HepG2 (cell line): Measurements from ENCODE around the gene CHIC2. TPM values are rescaled to one million over a fixed set of nuclear protein-coding genes. Genes with fewer than 3 reads are reported as not detected.

Experiments
- ATAC-seq: fragments of 200-7000 bp; cut with Tn5 transposase; 3 replicates; pipeline ENCODE4 v1.9.1; 2020; ENCODE audit warnings: mild to moderate bottlenecking, moderate library complexity
- BruUV-seq: library from RNA; stranded (reverse); fragments of 400-500 nt; replicated peaks from 2 replicates; lab custom pipeline; 2021; lab: Mats Ljungman, UMichigan
- CTCF ChIA-PET: fragments of 300-600 bp; formaldehyde crosslinking; extraction: SDS; loops from one replicate; lab custom pipeline; 2021; ENCODE audit warnings: low total read pairs, inconsistent platforms, low intra/inter-chr PET ratio; lab: Yijun Ruan, JAX
- POLR2A ChIA-PET: fragments of 350-600 bp; sonication (Branson Sonifier 250); formaldehyde crosslinking; loops from one replicate; lab custom pipeline; 2020; ENCODE audit warnings: antibody characterized with exemption, inconsistent platforms; lab: Yijun Ruan, JAX
- DNase-seq: peaks from one replicate; pipeline ENCODE4 v3.0.0-alpha.2; 2015; ENCODE audit warnings: low spot score
- FAIRE-seq: peaks from 3 replicates; lab custom pipeline; 2011; peaks lifted over from hg19 to GRCh38; lab: Jason Lieb, UNC
- H2AFZ ChIP-seq: one replicate; pipeline ENCODE4 v1.6.1; 2011; ENCODE audit warnings: low read length, inconsistent platforms
- H3K27ac ChIP-seq: fragments of 300-600 bp; 3 replicates; pipeline ENCODE4 v1.8.0; 2011; ENCODE audit warnings: mixed run types, mild to moderate bottlenecking, mixed read lengths, low read length, inconsistent platforms; ENCODE audit not compliant: insufficient read depth; ENCODE audit errors: extremely low read length
- H3K27me3 ChIP-seq, 2 experiments: fragments of 200-600 bp in 1 of 2; 2 replicates in 1 of 2; 3 replicates in 1 of 2; pipeline versions ENCODE4 v1.6.0 to v1.8.0; 2011; ENCODE audit warnings: low read length in 2 of 2, mild to moderate bottlenecking in 2 of 2, moderate library complexity in 2 of 2, inconsistent platforms in 1 of 2; ENCODE audit not compliant: insufficient read depth in 2 of 2, control insufficient read depth in 1 of 2
- H3K36me3 ChIP-seq, 2 experiments: fragments of 200-600 bp in 1 of 2; replicated peaks in 1 of 2; 2 replicates in 1 of 2; 3 replicates in 1 of 2; pipeline versions ENCODE4 v1.5.1 to v1.8.0; 2011; ENCODE audit warnings: low read length in 2 of 2, inconsistent platforms in 1 of 2; ENCODE audit not compliant: insufficient read depth in 2 of 2, control insufficient read depth in 1 of 2
- H3K4me1 ChIP-seq: 2 replicates; pipeline ENCODE4 v1.5.1; 2012; ENCODE audit warnings: low read length, inconsistent platforms; ENCODE audit not compliant: insufficient read depth
- H3K4me2 ChIP-seq: 2 replicates; pipeline ENCODE4 v1.6.0; 2011; ENCODE audit warnings: low read depth, low read length, inconsistent platforms
- H3K4me3 ChIP-seq, 3 experiments: fragments of 200-600 bp in 1 of 3; sonication (generic), shearing (Covaris generic) in 1 of 3; replicated peaks in 1 of 3; 2 replicates each; pipeline ENCODE4 v1.5.1; 2011 to 2016; ENCODE audit warnings: low read length in 3 of 3, inconsistent platforms in 2 of 3, low read depth in 2 of 3, mild to moderate bottlenecking in 2 of 3, control low read depth in 1 of 3, mixed read lengths in 1 of 3; ENCODE audit not compliant: insufficient read depth in 1 of 3
- H3K79me2 ChIP-seq: one replicate; pipeline ENCODE4 v1.6.1; 2011; ENCODE audit warnings: low read length, inconsistent platforms; ENCODE audit not compliant: insufficient read depth
- H3K9ac ChIP-seq: 2 replicates; pipeline ENCODE4 v1.6.0; 2011; ENCODE audit warnings: mild to moderate bottlenecking, low read depth, low read length, inconsistent platforms; ENCODE audit not compliant: insufficient read depth
- H3K9me3 ChIP-seq: 2 replicates; pipeline ENCODE4 v1.5.1; 2012; ENCODE audit warnings: mild to moderate bottlenecking, low read length
- H4K20me1 ChIP-seq: 2 replicates; pipeline ENCODE4 v1.6.0; 2011; ENCODE audit warnings: inconsistent platforms, mild to moderate bottlenecking, low read length, moderate library complexity; ENCODE audit not compliant: insufficient read depth
- NFRKB ChIP-seq: fragments of 450-650 bp; IDR thresholded peaks from 2 replicates; pipeline ENCODE4 v1.6.1; 2017
- ZBTB49 ChIP-seq: sonication (generic); formaldehyde crosslinking; IDR thresholded peaks from 2 replicates; pipeline ENCODE4 v1.4.0; 2020; ENCODE audit warnings: missing genetic modification reagents, borderline replicate concordance
- in situ Hi-C: cut with HindIII; loops from 2 replicates; pipeline ENCODE4 v1.10.0; 2017; ENCODE audit warnings: low pct_unique_long_range_greater_than_20kb; ENCODE audit not compliant: extremely low pct_ligation_motif_present
- intact Hi-C: fragments of 100-400 bp; cut with micrococcal nuclease; formaldehyde crosslinking; loops from one replicate; pipeline ENCODE4 v1.10.0; 2022; ENCODE audit not compliant: unreplicated experiment
- polyA plus RNA-seq, 8 experiments: library from polyadenylated mRNA; depleted of rRNA in 3 of 8; stranded (reverse) in 7 of 8; unstranded in 1 of 8; fragments of >200 nt; fragmentation: Illumina TruSeq in 4 of 8; extraction: Trizol in 4 of 8; gene quantifications; 2 replicates each; pipeline versions ENCODE4 v1.2.1 to v1.2.3, GENCODE V29; 2011 to 2016; ENCODE audit warnings: low read depth in 4 of 8, missing spikeins in 1 of 8, mixed read lengths in 1 of 8; ENCODE audit not compliant: insufficient read depth in 1 of 8
- total RNA-seq, 5 experiments: library from RNA; depleted of rRNA; stranded (reverse); fragments of >200 nt; fragmentation: Illumina TruSeq; extraction: Trizol; gene quantifications; 2 replicates each; pipeline ENCODE4 v1.2.3, GENCODE V29; 2016; ENCODE audit warnings: low read depth in 1 of 5
- TF ChIP-seq, protein P1 (sequence below), 2 experiments: sonication (generic) in 1 of 2; formaldehyde crosslinking in 1 of 2; IDR thresholded peaks; 2 replicates each; pipeline versions ENCODE4 v1.4.0 to v1.6.1; 2016 to 2020; ENCODE audit warnings: borderline replicate concordance in 1 of 2, low read depth in 1 of 2, mild to moderate bottlenecking in 1 of 2, missing genetic modification reagents in 1 of 2

CHIC2 gene
- total and polyA plus RNA-seq, 2 of the 13 experiments (the other 11 are each of a cell fraction or from before 2014, with no cell fraction given) = 10.0 to 17.2 TPM

- TF ChIP-seq, protein P1, sequence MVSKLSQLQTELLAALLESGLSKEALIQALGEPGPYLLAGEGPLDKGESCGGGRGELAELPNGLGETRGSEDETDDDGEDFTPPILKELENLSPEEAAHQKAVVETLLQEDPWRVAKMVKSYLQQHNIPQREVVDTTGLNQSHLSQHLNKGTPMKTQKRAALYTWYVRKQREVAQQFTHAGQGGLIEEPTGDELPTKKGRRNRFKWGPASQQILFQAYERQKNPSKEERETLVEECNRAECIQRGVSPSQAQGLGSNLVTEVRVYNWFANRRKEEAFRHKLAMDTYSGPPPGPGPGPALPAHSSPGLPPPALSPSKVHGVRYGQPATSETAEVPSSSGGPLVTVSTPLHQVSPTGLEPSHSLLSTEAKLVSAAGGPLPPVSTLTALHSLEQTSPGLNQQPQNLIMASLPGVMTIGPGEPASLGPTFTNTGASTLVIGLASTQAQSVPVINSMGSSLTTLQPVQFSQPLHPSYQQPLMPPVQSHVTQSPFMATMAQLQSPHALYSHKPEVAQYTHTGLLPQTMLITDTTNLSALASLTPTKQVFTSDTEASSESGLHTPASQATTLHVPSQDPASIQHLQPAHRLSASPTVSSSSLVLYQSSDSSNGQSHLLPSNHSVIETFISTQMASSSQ (IDR thresholded peaks at IDR 0.05; ENCODE audit: low read depth) = no peak
- TF ChIP-seq, protein P1 (CRISPR knock-in tag; IDR thresholded peaks at IDR 0.05; ENCODE audit: borderline replicate concordance) = no peak
- TF ChIP-seq, all 625 proteins: peak for 0
These were observed 12.3 kb upstream of the CHIC2 start (continued) for GRCh38 chr4:54076673-54077072.

- Histone ChIP-seq H3K27me3 (no peaks in the 10 kb centered on the region), H3K79me2 (no peaks in the 10 kb centered on the region)
- in situ Hi-C loops = no loop called here
These were observed 10.0 kb upstream of the CHIC2 start for GRCh38 chr4:54074381-54074780.

More at GRCh38 chr4:54074381-54074780, 10.0 kb upstream of the CHIC2 start:
- H4K20me1 ChIP-seq = no peaks in the 10 kb centered on the region
- FAIRE-seq (no peak), DNase-seq (no peak), ATAC-seq (no peak)
- no peaks in the 10 kb centered on the region for H3K4me1 ChIP-seq
- POLR2A ChIA-PET = no interaction called here
- intact Hi-C loops = no loop called here
- H3K4me2 ChIP-seq = no peak overlapping the region
- no peak overlapping the region for H3K4me3 ChIP-seq
- no peak overlapping the region for H2AFZ ChIP-seq
- H3K36me3 ChIP-seq = no peaks in the 10 kb centered on the region
- H3K9ac ChIP-seq = no peak overlapping the region
- CTCF ChIA-PET = no interaction called here
- no peaks in the 10 kb centered on the region for H3K9me3 ChIP-seq
- BruUV-seq = no TSS peak
- no peak overlapping the region for H3K27ac ChIP-seq
- no peak for TF ChIP-seq ZBTB49 (CRISPR knock-in tag)
- TF ChIP-seq NFRKB = no peak
